Medulla oblongata (tissue), 1 donor: Measurements from ENCODE around the gene SLC4A1.

Source experiments
- DNase-seq: peaks from one replicate; pipeline ENCODE4 v3.0.0-alpha.2; 2015; ENCODE audit errors: extremely low spot score

SLC4A1 gene

DNA sequence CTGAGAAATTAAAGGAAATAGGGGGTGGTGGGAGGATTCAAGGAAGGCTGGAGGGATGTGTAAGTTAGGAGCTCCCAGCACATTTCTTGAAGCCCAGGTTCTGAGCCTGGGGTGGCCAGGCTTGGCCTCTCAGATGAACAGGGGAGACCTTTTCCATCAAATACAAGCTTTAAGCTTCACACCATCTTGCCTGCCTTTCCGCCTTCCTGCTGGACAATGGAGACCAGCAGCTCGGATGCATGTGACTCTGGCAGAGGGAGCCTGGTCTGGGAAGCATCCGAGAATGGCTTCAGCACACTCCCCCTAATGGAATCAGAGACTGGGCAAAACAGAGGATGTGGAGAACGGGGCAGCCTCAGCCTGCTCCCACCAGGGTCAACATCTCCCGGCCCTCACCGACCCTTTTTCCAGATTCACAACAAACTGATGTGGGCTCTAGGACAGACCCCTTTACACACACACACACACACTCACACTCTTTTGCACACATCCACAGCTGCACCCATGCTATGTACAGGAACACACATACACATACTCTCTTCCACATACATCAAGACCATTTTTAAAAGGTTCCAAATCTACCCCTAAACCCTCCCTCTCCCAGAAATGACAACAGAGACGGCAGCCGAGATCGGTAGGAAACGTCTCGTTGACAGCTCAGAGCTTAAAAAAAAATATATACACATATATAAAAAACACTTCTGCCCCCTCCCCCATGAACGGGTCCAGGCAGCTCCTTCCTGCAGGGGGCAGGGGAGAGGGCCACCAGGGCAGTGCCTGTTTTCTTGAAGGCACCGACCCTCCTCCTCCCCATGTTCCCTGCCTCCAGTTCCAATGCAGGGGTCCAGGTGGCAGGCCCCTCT, 61.7 kb downstream of the SLC4A1 start:
- DNase-seq = peak; percentile 43

GRCh38 chr17:44204441-44204882, 63.5 kb downstream of the SLC4A1 start:
- no peak for DNase-seq

GRCh38 chr17:44203731-44204440, 64.0 kb downstream of the SLC4A1 start:
- DNase-seq = no peak

GRCh38 chr17:44202756-44203155, 65.2 kb downstream of the SLC4A1 start:
- no peak for DNase-seq

- no peak for DNase-seq
Measured at GRCh38 chr17:44200478-44201155, 67.3 kb downstream of the SLC4A1 start.

DNA sequence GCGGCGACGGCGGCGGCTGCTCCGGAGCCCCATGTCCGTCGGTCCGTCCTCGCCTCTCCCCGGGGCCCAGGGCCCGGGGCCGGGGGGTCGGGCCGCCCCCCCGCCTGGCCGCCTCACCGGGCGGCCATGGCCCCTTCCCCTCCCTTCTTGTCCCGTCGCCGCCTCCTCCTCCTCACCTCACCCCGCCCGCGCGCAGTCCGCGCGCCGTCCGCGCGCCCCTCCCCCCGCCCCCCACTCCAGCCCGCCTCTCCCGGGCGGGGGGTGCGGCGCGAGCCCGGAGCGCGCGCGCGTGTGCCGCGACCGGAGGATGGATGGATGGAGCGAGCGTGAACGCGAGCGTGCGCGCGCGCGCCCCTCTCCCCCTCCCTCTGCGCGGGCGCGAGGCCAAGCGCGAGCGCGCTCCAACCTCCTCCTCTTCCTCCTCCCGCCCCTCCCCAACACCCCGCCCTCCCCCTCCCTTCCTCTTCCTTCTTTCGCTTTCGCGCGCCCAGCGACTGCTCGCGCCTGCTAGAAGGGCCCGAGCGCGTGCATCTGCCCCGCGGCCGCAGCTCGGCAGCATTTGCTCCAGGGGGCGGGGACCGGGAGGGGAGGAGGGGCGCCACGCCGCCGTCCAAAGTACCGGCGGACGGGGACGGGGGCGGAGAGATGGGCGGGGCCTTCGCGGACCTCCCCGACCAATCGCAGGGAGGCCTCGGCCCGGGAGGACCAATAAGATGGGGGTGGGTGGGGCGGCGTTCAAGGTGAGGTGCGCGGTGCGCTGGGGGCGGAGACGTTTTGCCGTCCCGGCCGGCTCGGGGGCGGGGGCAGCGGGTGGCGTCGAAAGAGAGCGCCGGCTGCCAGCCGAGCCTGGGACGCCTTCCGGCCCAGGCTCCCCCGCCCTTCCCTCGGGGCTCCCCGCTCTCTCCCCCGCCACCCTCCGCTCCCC, 68.1 kb downstream of the SLC4A1 start, which contains the start of gene ATXN7L3:
Gene ATXN7L3 (minus strand): TSS at position 332 of the 925 bp plus-strand sequence. CDS start 1,814 bp downstream, outside the sequence.
- peak; percentile 97 for DNase-seq

DNA sequence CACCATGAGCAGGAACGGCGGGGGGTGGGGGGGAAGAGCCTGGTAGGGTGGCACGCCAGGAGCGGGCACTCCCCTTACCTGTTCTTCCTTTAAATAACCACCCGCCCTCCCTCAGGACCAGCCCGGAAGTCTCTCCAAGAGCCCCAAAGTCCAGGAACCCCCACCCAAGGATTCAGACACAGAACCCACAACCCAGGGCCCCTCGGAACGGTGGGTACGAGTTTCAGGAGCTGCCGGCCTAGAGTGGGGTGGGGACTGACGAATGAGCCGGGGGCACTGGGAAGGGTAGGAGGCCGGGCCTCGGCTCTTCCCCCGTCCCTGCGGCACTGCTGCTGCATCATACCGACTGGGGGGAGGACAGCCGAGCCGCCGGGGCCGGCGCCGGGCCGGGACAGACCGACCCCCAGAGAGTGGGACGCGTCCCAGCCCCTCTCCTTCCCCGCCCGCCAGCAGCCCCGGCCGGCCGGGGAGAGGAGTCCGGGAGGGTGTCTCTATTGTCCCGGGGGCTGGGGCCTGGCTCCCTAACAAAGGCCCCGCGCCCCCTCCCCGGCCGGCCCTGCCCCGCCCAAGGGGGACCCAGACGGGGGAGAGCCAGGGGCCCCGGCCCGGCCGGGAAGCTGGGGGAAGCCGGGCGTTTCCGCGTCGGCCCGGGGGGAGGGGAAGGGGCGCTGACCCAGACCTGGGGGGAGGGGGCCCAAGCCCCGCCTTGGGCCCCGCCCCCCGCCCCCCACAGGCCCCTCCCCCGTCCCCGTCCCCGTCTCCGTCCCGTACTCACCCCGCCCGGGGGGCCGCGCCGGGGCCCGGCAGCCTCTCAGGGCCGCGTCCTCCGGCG, 69.0 kb downstream of the SLC4A1 start:
- DNase-seq = peak; percentile 51
